ENCODE results near the gene CYP21A2.

Gene CYP21A2

DNA sequence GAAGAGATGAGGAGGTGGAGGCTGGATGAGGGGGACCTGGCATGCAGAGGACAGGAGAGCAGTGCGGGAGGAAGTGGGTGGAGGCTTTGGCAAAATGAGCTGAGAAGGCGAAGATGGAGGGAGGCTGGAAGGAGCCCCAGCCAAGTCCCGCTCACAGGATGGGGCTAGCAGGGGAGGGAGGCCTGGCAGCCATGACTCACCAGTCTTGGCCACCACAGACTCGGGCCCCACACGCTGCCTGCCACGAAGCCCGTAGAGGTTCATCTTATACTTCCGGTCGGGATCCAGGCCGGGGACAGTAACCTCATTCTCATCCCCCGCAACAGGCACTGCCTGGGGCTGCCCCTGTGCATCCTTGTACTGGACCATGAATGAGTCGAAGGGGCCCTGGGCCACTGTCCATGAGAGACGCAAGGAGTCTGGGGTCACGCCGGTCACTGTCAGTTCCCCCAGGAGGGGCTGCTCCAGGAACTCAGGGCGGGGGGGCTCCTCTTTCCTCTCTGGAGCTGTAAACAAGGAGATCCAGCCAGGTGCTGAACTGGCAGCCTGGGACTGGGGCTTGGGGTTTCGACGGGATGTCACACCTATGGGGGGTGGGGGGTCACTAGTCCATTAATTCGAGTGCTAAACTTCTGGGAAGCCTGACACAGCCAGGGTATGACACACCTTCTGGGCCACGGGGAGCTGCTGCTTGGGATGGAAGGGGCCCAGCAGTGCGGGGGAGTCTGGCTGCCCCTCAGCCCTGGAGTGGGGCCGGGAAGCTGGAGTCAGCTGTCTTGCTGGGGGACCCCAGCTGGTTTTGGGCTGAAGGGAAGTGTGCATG, 43.2 kb downstream of the CYP21A2 start:
- DNase-seq (ENCODE audit: low read depth, low spot score), result no peak

DNA sequence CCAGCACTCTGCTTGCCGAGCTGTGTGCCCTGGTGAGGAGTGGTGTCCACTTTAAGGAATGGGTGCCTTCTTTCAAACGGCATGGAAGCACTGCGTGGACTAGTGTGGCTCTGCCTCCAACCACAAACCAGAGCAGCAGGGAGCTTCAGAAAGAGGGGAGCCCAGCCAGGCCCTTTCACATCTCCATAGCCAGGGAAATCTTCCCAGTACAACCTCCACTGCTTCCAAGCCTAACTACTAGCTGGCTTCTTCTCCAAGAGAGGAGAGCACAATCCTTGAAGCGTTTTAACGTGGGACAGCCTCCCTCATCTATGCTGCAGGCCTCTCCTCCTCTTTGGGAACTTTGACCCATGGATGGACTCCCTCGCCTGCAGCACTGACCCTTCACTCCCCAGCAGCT, 44.3 kb downstream of the CYP21A2 start:
- no peak for DNase-seq (ENCODE audit: low read depth, low spot score)

DNA sequence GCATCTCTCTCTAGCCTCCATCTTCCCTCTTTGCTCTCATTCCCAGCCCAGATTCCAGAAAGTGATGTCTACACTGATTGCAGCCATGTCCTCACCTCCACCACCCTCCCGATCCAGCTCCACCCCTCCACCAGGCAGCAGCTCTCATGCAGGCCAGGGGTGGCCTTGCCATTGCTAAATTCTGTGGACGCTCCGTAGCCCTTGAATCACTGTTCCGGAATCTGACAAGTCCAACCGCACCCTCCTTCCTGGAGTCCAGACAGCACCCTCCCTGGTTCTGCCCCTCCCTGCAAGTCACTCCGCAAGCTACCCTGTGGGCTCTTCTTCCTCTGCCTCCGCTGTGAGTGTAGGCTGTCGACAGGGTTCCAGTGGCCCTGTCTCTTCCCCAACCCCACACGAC, 44.7 kb downstream of the CYP21A2 start:
- DNase-seq (ENCODE audit: low read depth, low spot score), result no peak

DNA sequence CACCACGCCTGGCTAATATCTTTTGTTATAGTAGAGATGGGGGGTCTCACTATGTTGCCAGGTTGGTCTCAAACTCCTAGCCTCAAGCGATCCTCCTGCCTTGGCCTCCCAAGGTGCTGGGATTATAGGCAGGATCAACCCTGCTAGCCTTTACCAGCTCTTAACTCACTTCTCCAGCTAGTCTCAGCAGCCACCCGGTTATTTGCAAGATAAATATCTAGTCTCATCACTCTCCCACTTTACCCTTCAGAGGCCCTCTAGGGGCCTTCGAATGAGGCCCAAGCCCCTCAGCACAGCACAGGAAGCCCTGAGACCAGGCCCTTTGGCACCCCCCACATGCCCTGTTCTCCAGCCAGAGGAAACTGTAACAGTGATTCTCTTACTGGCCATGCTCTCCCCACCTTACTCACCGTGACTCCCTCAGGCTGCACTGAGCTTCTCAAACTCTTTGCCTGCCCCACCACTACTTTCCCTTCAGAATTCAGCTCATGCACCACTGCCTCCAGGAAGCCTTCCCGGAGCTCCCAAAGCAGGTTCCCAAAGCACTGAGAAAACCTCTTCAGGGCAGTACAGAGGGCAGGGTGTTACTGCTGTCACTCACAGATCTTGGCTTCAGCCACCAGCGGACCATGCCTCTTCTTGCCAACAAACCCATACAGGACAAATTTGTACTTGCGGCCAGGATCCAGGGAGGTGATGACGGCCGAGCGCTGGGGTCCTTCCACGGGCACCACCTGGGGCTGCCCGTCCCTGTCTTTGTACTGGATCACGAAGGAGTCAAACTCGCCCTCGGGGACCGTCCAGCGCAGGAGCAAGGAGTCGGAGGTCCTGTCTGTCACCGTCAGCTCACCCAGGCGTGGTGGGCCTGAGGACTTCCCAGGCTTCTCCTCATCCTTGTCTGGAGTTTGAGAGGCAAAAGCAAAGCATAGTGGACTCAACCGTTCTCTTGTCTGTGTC, 45.9 kb downstream of the CYP21A2 start:
- no peak for DNase-seq (ENCODE audit: low read depth, low spot score)

DNA sequence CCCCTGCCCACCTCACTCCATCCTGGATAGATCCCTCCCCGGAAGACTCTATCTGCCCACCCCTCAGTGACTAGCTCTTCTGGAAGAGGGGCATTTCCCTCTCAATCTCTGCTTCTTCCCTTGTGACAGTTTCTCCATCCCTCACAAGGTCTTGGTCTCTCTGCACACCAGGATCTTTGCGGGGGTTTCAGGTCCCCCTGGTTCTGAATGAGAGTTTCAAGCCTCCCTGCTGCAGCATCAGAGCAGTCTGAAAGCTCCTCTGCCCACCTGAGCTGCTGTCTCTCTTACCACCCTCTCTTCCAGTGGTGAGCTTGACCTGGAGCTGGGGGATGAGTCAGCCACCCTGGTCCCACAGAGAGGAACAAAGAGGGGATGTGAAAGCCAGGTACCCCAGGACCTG, 46.6 kb downstream of the CYP21A2 start:
- no peak for DNase-seq (ENCODE audit: low read depth, low spot score)

DNA sequence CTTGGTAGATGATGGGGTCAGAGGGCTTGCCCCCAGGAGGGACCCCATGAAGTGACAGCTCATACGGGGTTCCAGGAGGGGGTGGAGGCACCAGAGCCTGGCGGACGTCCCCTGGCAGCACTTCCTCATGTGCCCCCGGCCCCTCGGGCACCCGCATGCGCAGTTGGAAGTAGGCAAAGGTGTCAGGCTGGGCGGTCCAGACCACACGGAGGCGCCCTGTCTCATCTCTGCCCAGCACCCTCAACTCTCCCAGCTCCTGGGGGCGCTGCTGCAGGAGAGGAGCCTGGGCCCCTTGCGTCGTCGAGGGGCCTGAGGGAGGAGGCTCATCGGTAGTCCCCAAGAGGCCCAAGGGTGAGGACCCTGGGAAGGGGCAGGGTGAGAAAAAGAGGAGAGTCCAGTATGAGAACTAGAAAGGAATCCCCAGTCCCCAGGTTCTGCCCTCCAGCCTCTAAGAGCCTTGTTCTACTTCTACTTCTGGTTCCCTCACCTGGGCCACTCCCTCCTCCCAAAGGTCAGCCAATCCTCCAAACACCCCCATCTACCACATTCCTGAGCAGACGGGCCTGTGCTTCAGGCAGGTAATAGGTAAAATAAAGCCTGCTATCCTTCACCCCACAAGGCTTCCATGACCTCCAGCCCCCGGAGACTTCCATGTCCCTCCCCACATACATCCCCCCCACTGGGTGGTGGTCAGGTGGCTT, 47.7 kb downstream of the CYP21A2 start:
- DNase-seq (ENCODE audit: low read depth, low spot score), result no peak

DNA sequence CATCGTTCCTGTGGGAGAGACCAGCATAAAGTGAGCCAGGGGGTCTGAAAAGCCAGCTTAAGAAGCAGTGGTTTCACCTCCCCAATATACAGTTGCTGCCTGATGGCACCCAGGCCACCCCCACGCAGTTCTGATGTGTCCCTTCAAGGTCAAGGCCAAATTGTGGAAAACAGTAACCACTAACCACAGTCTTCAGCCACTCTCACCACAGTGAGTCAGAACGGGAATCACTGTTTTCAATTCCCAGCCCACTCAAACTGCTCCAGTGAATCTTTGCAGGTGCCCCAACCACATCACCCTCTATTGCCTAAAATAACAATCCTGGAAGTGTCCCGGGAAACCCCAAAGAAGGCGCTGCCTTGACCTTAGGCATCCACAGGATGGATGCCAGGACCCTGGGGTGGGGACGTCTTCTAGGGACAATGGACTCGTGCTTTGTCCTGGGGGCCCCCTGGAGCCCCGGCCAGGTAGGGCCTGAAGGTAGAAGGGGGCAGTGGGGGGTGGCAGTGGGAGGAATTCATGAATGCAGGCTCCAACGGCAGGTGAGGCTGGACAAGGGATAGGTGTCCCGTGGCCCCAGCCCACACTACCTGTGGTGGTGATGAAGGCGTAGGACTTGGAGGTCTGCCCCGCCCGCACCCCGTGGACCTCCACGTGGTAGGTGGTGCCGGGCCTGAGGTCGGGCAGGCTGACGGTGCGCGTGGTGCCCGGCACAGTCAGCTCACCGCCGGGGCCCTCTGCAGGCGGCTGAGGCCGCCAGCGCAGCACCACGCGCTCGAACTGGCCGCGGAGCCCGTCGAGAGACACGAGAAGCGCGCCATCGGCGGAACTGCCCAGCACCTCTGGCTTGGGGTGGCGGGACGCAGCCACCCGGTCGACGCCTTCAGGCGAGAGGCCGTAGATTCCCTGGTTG, 48.7 kb downstream of the CYP21A2 start:
- no peak for DNase-seq (ENCODE audit: low read depth, low spot score)

DNA sequence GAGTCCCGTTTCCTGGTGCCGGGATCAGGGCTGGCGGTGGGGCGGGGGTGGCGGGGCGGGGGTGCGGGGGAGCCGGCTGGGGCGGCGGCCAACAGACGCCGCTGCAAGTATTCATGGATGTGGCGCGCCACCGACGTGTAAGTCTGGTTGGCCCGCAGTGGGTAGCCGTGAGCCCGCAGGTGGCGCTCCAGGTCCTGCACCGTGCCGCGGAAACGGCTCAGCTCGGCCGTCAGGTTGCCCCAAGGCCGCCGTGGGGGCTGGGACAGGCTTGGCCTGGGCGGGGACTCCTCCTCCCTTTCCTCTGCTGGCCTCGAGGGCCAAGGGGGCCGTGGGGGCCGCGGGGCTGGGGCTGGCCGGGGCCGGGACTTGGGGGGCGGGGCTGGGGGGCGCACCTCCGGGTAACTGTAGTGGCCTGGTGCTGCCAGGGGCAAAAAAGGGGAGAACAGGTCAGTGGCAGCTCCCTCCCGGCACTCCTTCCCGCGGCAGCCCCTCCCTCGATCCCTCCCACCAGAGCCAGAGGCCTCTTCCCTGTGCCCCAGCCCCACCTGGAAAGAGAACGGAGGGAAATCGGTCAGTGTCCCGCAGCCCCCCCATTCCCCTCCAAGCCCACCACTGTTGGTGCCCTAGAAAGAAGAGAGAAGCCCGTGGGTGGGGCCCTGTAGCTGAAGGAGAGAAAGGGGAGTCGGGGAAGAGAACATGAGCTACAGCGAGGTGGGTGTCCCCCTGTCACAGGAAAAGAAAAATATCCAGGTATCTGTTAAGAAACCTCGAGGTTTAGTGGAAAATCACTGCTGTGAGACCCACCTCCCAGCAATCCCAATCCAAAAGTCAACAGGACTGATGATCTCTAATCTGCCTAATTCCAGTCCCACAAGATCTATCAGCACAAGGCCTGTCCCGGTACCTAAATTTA, 49.6 kb downstream of the CYP21A2 start:
- DNase-seq (ENCODE audit: low read depth, low spot score), result peak; percentile 40

DNA sequence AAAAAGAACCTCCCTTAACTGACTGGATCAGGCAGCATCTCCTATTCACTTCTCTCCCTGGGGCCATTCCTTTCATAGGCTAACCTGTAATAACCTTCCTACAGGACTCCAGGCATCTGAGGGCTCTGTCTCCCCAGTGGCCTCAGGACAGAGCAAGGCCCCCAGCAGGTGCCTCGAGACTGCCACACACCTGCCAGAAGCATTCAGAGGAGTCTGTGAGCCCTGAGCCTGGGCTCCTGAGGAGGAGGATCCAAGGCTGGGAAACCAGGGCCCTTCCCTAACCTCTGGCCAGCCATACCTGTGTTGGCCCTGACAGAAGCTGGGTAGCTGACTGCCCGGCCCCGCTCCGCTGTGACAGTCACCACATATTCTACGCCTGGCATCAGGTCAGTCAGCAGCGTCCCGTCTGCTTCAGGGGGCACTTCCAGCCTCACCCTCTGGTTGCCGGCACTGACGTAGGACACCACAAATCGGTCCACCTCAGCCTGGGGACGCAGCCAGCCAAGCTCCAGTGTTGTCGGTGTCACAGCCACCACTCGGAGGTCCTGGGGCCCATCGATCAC, 50.4 kb downstream of the CYP21A2 start:
- no peak for DNase-seq (ENCODE audit: low read depth, low spot score)

DNA sequence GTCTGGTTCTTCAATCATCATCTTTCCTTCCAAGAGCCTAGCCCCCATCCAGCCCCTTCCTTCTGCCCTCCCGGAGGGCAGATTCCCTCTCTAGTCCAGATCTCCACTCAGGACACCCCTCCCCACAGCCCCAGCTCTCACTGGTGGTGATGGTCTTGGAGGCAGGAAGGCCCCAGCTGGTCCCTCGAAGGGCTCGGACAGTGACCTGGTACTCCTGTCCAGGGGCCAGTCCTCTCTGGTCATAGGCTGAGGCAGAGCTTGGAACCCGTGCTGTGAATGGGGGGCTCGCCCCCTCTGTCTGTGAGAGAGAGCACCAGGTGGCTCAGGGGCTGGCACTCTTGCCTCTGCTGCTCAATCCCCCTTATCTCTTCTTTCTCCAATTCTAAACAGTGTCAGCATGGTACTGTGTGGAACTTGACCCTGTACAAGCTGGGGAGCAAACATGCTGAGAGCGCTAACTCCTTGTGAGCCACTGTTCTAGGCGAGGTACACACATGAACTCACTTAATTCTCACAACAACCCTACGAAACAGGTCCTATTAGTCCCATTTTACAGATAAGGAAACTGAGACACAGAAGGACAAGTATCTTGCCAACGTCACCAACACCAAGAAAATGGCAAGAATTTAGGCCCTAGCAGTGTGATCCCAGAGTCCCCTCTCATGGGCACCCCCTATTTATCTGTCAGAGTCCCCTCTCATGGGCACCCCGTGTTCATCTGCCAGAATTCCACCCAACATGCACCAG, 51.0 kb downstream of the CYP21A2 start:
- DNase-seq (ENCODE audit: low read depth, low spot score), result no peak

Data from activated CD4-positive, CD25-positive, alpha-beta regulatory T cell treated with anti-CD3 and anti-CD28 coated beads, Interleukin-2, amount 50 U/mL, for 16 hours (primary cell).